Hippocampal formation (tissue), 2 donors: Measurements from ENCODE around the gene ZNF780B.

Source experiments
- DNase-seq, 2 donors: peaks; one replicate each; lab custom pipeline; 2025; lab: John Stamatoyannopoulos, UW

The ZNF780B gene

DNA sequence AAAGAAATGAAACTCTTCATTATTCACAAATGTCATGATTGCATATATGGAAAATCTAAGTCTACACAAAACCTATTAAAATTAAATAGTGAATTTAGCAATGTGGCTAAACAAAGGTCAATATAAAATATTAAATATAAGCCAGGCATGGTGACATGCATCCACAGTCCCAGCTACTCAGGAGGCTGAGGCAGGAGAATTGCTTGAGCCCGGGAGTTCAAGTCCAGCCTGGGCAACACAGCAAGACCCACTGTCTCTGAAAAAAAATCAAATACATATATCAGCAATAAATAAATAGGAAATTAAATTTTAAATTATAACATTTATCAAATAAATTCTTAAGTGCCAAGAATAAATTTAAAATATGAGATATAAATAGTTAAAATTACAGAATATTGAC is 73.1 kb downstream of the ZNF780B start:
- no peak for DNase-seq
